Measurements from ENCODE around the gene PEX16.

Gene PEX16

DNA sequence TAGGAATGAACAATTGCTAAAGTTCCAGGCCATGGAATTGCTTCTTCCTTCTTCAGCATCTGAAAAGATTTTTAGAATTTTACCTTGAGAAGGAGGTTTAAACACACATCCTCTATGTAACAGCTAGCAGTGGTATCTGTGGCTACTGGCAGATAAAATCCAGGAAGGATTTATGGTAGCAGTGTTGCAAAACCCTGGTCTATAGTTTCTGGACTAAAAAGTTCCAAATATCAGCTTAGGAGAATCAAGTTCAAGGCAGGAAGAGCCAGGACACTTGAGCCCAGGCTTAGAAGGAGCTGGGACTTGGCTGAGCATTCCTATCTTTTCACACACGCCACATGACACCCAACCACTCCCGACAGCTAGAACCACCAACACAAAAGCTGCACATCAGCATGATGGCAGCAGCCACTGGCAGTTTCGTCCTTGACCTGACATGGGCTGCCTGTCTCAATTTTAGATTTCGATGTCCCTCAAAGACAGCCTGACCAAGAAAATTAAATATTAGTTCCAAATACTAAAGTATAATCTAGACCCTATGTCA, 18.9 kb upstream of the PEX16 start:
- H3F3A ChIP-seq (ENCODE audit: control insufficient read depth, insufficient read depth), result peaks cover 32% of the 10 kb centered on the region
- H3K4me3 ChIP-seq (ENCODE audit: low read length), result no peak overlapping the region
- peaks cover 41% of the 10 kb centered on the region for H3K36me3 ChIP-seq (ENCODE audit: control insufficient read depth, low read length)
- no peak overlapping the region for H3K27ac ChIP-seq (ENCODE audit: low read depth, low read length)
- H4K20me1 ChIP-seq (ENCODE audit: control insufficient read depth, insufficient read depth, low read depth, low read length), result no peaks in the 10 kb centered on the region
- no peaks in the 10 kb centered on the region for H3K9me2 ChIP-seq (replicated peaks; ENCODE audit: control insufficient read depth, low read length)
- peaks cover 24% of the 10 kb centered on the region for H3K79me2 ChIP-seq (ENCODE audit: control insufficient read depth, low read length)
- no peaks in the 10 kb centered on the region for H3K9me3 ChIP-seq (ENCODE audit: control insufficient read depth, insufficient read depth, low read length)
- no peaks in the 10 kb centered on the region for H3K27me3 ChIP-seq (ENCODE audit: control insufficient read depth, low read length)
- TF ChIP-seq, protein P1, sequence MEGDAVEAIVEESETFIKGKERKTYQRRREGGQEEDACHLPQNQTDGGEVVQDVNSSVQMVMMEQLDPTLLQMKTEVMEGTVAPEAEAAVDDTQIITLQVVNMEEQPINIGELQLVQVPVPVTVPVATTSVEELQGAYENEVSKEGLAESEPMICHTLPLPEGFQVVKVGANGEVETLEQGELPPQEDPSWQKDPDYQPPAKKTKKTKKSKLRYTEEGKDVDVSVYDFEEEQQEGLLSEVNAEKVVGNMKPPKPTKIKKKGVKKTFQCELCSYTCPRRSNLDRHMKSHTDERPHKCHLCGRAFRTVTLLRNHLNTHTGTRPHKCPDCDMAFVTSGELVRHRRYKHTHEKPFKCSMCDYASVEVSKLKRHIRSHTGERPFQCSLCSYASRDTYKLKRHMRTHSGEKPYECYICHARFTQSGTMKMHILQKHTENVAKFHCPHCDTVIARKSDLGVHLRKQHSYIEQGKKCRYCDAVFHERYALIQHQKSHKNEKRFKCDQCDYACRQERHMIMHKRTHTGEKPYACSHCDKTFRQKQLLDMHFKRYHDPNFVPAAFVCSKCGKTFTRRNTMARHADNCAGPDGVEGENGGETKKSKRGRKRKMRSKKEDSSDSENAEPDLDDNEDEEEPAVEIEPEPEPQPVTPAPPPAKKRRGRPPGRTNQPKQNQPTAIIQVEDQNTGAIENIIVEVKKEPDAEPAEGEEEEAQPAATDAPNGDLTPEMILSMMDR (IDR thresholded peaks at IDR 0.05; ENCODE audit: low read depth, low read length, poor library complexity, severe bottlenecking), result no peak
- no peak for TF ChIP-seq EZH2phosphoT487 (IDR thresholded peaks at IDR 0.05; ENCODE audit: borderline replicate concordance, low read length)
- H3K4me2 ChIP-seq (ENCODE audit: low read length), result no peak overlapping the region
- peaks cover 81% of the 10 kb centered on the region for H3K4me1 ChIP-seq (ENCODE audit: control insufficient read depth, low read length)

- H3K9me2 ChIP-seq (replicated peaks; ENCODE audit: control insufficient read depth, low read length), result no peaks in the 10 kb centered on the region
- H3K27ac ChIP-seq (ENCODE audit: low read depth, low read length), result peak overlapping the region; percentile 36
- H3K4me2 ChIP-seq (ENCODE audit: low read length), result peak overlapping the region; percentile 75
- peaks cover 31% of the 10 kb centered on the region for H3K79me2 ChIP-seq (ENCODE audit: control insufficient read depth, low read length)
- H4K20me1 ChIP-seq (ENCODE audit: control insufficient read depth, insufficient read depth, low read depth, low read length), result no peaks in the 10 kb centered on the region
- no peaks in the 10 kb centered on the region for H3K27me3 ChIP-seq (ENCODE audit: control insufficient read depth, low read length)
- peaks cover 92% of the 10 kb centered on the region for H3K4me1 ChIP-seq (ENCODE audit: control insufficient read depth, low read length)
- H3K36me3 ChIP-seq (ENCODE audit: control insufficient read depth, low read length), result peaks cover 48% of the 10 kb centered on the region
- H3K4me3 ChIP-seq (ENCODE audit: low read length), result peak overlapping the region; percentile 25
- TF ChIP-seq, protein P1 (IDR thresholded peaks at IDR 0.05; ENCODE audit: low read depth, low read length, poor library complexity, severe bottlenecking), result no peak
- TF ChIP-seq EZH2phosphoT487 (IDR thresholded peaks at IDR 0.05; ENCODE audit: borderline replicate concordance, low read length), result no peak
- no peaks in the 10 kb centered on the region for H3K9me3 ChIP-seq (ENCODE audit: control insufficient read depth, insufficient read depth, low read length)
- peaks cover 38% of the 10 kb centered on the region for H3F3A ChIP-seq (ENCODE audit: control insufficient read depth, insufficient read depth)
These were observed 17.8 kb upstream of the PEX16 start for GRCh38 chr11:45935349-45936064.

- Histone ChIP-seq H3F3A (ENCODE audit: control insufficient read depth, insufficient read depth) (peaks cover 41% of the 10 kb centered on the region), H3K4me2 (ENCODE audit: low read length) (peak overlapping the region; percentile 75), H3K79me2 (ENCODE audit: control insufficient read depth, low read length) (peaks cover 31% of the 10 kb centered on the region), H3K36me3 (ENCODE audit: control insufficient read depth, low read length) (peaks cover 48% of the 10 kb centered on the region), H3K27ac (ENCODE audit: low read depth, low read length) (peak overlapping the region; percentile 98), H4K20me1 (ENCODE audit: control insufficient read depth, insufficient read depth, low read depth, low read length) (no peaks in the 10 kb centered on the region), H3K9me3 (ENCODE audit: control insufficient read depth, insufficient read depth, low read length) (no peaks in the 10 kb centered on the region), H3K4me1 (ENCODE audit: control insufficient read depth, low read length) (peaks cover 97% of the 10 kb centered on the region), H3K27me3 (ENCODE audit: control insufficient read depth, low read length) (no peaks in the 10 kb centered on the region), H3K4me3 (ENCODE audit: low read length) (peak overlapping the region; percentile 78), H3K9me2 (replicated peaks; ENCODE audit: control insufficient read depth, low read length) (no peaks in the 10 kb centered on the region)
- TF ChIP-seq EZH2phosphoT487 (IDR thresholded peaks at IDR 0.05; ENCODE audit: borderline replicate concordance, low read length), result no peak
- TF ChIP-seq, protein P1 (IDR thresholded peaks at IDR 0.05; ENCODE audit: low read depth, low read length, poor library complexity, severe bottlenecking), result no peak
These were observed 17.1 kb upstream of the PEX16 start for GRCh38 chr11:45934580-45935318.
